ENCODE results near the gene MICA. TPM values are rescaled to one million over a fixed set of nuclear protein-coding genes. Genes with fewer than 3 reads are reported as not detected.

The MICA gene
- 46.5 and 68.6 TPM in 2 replicates for total RNA-seq

GRCh38 chr6:31403283-31404060 is at the start of gene MICA:
TSS of gene MICA (plus strand) at chr6:31403595. CDS start at chr6:31403633, 38 bp downstream.

GRCh38 chr6:31356946-31357466 is 46.4 kb upstream of the MICA start, which contains the start of gene HLA-B:
TSS of gene HLA-B (minus strand) at chr6:31357179. CDS start at chr6:31357158, 21 bp downstream.

Other genes with a start within 250 kb of the MICA start
- gene CCHCR1, start 245.8 kb upstream of the MICA start, total RNA-seq: 19.7 and 23.5 TPM in 2 replicates
- 1.9 and 5.0 TPM in 2 replicates for gene TCF19, start 245.0 kb upstream of the MICA start, total RNA-seq
- gene POU5F1, start 232.9 kb upstream of the MICA start, total RNA-seq: not detected in 2 replicates
- 61.2 and 189 TPM in 2 replicates for gene HLA-C, start 131.5 kb upstream of the MICA start, total RNA-seq
- gene HLA-B, start 46.4 kb upstream of the MICA start, total RNA-seq: 124 and 192 TPM in 2 replicates
- gene MICB, start 94.5 kb downstream of the MICA start, total RNA-seq: 3.1 and 6.1 TPM in 2 replicates
- gene MCCD1, start 125.4 kb downstream of the MICA start, total RNA-seq: not detected in 2 replicates
- gene DDX39B, start 138.4 kb downstream of the MICA start, total RNA-seq: 324 and 339 TPM in 2 replicates
- 8.9 and 10.4 TPM in 2 replicates for gene ATP6V1G2, start 143.0 kb downstream of the MICA start, total RNA-seq
- 32.9 and 39.4 TPM in 2 replicates for gene NFKBIL1, start 144.0 kb downstream of the MICA start, total RNA-seq
- not detected in 2 replicates for gene LTA, start 168.7 kb downstream of the MICA start, total RNA-seq
- gene TNF, start 172.0 kb downstream of the MICA start, total RNA-seq: not detected in 2 replicates
- gene LTB, start 178.8 kb downstream of the MICA start, total RNA-seq: not detected in 2 replicates
- 0.09 and 0.32 TPM in 2 replicates for gene LST1, start 182.7 kb downstream of the MICA start, total RNA-seq
- gene NCR3, start 189.4 kb downstream of the MICA start, total RNA-seq: not detected in 2 replicates
- gene AIF1, start 211.6 kb downstream of the MICA start, total RNA-seq: not detected in 2 replicates
- gene PRRC2A, start 217.1 kb downstream of the MICA start, total RNA-seq: 18.4 and 18.6 TPM in 2 replicates
- 81.1 and 90.6 TPM in 2 replicates for gene BAG6, start 249.1 kb downstream of the MICA start, total RNA-seq

All from bronchial smooth muscle cell (primary cell).